OCI-LY7 (cell line): Measurements from ENCODE around the gene ARMH1.

Source experiments
- CTCF ChIP-seq: fragments of 200-600 bp; sonication (generic); conservative IDR thresholded peaks from 2 replicates; pipeline ENCODE4 v1.5.1; 2014; ENCODE audit warnings: mild to moderate bottlenecking, antibody characterized with exemption, low read length, moderate library complexity, mixed read lengths
- EZH2phosphoT487 ChIP-seq: fragments of 200-600 bp; sonication (generic); IDR thresholded peaks from 2 replicates; pipeline ENCODE4 v1.6.1; 2018; ENCODE audit warnings: low read depth, borderline replicate concordance, mild to moderate bottlenecking, mixed run types, antibody characterized with exemption, low read length, moderate library complexity, mixed read lengths

- TF ChIP-seq CTCF (no peak), EZH2phosphoT487 (no peak)
Observed at GRCh38 chr1:44721485-44722361, 47.2 kb downstream of the ARMH1 start.
